Ureter (tissue), 1 donor: ENCODE measurements around the gene DNAH5. TPM values are rescaled to one million over a fixed set of nuclear protein-coding genes. Genes with fewer than 3 reads are reported as not detected.
"Not testable (repeated sequence)": the region's sequence is repeated elsewhere in the genome, so short reads cannot be mapped to it uniquely, and the experiment has no call there.

Experiments used
- DNase-seq: peaks from one replicate; pipeline ENCODE4 v3.0.0-alpha.2; 2020; ENCODE audit warnings: low spot score
- total RNA-seq: library from RNA; stranded (reverse); gene quantifications from one replicate; pipeline ENCODE4 v1.2.4, GENCODE V29; 2023
- donor health status: DM: yes; HTN: yes; CAD: no.

Gene DNAH5
- total RNA-seq, 1 donor from 2014 or later: 13.3 TPM

DNA sequence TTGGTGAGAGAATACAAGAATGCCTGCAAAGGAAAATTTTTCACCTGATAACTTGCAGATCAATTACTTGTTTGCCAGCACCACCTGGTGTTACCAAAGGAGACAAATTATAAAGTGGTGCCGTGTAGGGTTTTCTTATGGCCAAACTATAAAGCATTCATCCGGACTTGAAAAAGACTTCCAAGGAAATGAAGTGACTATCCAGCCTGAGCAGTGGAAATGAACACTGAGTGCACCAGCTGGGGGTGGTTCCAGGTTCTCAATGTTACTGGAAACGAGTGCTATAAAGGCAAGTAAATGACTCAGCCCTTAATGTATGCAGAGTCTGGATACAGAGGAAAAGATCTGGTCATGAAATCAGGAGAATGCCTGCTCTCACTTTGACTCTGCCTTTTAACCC lies 113.1 kb downstream of the DNAH5 start:
- no peak for DNase-seq

DNA sequence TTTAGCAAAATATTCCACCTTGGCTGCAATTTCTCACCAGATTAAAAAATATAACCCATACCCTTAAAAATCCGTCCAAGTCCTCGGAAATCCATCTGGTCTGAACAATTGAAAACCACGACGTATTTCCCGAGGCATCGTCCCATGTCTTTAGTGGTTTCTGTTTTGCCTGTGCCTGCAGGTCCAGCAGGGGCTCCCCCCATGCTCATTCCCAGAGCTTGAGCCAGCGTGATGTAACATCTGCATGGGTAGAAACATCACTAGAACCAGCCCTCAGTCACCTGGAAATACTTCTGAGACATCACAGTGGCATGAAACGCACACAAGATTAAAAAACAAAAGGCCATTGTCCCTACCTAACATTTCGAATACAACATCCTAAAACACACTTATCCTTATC lies 114.0 kb downstream of the DNAH5 start:
- DNase-seq: no peak

DNA sequence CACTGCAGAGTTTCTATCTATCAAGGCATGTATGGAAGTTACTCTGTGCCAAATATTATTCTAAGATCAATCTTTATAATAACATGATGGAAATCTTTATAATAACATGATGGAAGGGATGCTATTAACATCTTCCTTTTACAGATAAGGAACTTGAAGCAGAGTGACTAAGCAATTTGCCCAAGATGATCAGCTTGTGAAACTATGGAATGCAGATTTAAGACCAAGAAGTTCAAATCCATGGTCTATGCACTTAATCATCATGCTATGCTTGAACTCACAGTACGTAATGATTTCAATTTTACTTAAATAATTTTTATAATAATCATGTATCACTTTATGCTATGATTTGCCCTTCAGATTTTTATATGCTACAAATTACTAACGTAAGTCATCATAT lies 123.1 kb downstream of the DNAH5 start:
- no peak for DNase-seq

DNA sequence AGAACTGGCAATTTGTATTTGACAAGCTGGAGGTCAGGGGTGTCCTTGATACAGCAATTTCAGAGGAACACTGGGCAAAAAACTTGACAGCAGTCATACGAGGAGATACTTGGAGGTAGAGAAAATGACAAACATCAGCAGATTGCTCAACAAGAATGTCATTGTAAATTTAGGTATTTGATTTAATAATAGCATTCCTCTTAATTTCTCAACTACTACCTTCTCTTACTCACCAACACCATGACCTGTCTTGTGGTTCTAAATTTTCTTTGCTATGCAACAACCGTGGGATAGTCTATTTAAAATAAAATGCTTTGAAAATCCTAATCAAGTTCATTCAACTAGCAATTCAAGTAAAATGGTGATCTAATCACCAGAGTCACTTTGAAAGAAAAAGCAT lies 128.4 kb downstream of the DNAH5 start:
- DNase-seq: no peak

DNA sequence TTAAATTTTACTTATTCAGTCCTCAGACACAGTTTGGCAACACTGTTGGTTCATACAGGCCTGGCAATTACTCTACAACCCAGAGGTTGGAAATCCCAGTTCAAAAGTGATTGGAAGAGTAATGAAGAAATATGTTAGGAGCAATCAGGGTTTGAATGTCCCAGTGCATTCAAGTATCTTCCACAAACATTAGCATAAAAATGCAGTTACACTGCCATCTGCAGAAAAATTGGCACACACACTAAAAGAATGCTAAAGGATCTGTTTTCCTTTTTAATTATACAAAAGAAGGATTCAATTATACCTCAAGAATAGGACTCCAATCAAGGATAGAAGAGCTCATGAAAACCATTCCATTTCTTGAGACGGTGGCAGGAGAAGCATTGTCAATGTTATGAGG lies 130.2 kb downstream of the DNAH5 start:
- DNase-seq: no peak

DNA sequence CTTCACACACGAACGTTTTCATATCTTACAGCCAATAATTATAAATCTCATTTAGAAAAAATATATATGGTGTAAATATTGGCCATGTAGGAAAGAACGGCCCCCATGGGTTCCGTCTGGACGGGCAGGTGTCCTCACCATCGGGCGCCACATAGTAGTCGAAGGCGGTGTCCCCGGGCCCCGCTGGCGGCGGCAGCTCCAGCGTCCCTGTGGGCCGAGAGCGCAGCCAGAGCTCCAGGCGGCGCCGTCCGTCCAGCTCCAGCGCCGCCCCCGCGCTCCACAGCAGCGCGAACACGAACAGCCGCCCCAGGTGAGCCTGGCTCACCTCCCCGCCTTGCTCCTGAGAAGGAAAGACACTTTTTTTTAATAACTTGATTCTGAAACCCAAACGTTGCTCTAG lies 134.6 kb downstream of the DNAH5 start:
- DNase-seq: no peak

DNA sequence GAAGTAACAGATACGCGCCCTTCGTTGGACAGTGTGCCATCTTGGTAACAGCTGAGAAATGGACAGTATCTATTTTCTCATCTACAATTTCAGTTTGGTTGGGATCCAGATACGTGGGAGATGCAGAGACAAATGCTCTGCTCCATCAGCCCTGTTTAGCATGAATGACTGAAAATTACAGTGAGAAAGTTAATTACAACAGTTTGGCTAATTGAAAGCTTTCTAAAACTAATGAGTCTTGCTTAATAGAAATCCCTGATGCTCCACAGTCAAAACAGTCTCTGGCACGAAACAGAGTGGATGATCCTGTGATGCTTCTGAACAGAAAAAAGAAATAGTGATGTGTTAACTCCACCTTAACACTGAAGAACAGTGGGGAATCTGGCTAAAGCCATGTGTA lies 140.2 kb downstream of the DNAH5 start:
- DNase-seq: no peak

DNA sequence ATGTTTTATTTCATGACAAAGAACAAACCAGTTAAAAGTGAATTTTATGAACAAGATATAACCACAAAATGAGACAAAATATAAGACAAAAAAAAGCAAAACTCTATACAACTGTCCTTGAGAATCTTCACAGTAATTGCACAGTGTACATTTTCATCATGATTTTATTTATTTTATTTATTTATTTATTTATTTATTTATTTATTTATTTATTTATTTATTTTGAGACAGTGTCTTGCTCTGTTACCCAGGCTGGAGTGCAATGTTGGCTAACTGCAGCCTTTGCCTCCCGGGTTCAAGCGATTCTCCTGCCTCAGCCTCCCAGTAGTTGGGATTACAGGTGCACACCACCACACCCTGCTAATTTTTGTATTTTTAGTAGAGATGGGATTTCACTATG lies 145.9 kb downstream of the DNAH5 start:
- not testable (repeated sequence) for DNase-seq

DNA sequence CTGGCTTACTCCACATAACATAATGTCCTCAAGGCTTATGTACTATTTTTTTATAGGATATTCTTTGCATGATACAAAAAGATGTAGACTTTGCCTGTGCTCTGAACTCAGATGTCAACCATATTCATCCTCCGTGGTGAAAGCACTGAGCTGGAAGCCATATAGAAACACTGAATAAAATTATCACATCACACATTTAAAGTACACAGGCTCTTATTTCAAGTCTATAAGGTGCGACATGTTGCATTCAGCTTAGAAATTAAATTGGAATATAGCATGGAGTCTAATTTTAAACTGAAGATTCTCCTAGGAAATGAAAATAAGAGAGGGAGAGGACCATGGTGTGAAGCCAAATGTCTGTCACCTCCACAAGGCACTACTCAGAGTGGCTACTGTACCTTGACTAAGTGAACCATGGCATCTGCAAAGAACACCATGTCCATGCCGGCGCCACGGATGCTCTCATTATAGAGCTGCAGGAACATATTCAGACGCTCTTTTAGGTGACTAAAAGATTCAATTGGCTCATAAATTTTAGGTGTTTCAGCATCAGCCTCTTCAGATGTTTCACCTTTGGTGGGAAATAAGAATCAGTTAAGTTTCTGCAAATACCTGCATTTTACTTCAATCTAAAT lies 158.6 kb downstream of the DNAH5 start:
- no peak for DNase-seq

DNA sequence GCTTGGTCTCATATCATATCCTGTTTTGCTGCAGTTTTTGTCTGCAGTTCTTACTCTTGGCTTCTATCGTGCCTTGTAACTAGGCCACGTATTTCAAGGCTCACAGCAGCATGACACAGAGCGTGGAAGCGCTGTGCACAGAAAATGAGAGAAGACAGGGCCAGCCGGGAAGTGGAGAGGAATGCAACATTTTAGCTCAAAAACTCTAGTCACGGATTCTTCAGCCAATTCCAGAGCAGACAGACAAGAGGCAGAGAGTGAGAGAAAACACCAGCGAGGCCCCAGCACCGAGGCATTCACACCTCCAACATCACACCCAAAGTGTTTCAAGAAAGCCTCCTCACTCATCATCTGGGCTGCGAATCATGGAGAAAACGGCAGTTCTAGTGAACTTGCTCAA lies 160.8 kb downstream of the DNAH5 start:
- DNase-seq: no peak

DNA sequence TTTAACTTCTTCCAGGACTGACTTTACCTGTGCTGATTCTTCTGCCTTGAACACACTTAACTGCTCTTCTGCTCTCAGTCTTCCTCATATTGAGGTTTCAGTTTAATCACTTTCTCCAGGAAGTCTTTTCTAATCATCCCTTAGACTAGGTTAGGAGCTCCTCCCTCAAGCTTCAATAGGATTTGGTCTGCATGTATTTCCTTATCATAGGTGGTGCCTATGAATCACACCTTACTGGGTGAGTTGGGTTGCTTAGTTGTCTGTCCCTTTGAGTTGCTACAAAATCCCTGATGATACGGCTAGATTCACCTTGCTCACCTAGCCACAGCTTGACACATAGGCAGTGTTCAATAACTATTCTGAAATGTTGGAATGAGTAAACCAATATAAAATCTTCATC lies 164.4 kb downstream of the DNAH5 start:
- DNase-seq: no peak

DNA sequence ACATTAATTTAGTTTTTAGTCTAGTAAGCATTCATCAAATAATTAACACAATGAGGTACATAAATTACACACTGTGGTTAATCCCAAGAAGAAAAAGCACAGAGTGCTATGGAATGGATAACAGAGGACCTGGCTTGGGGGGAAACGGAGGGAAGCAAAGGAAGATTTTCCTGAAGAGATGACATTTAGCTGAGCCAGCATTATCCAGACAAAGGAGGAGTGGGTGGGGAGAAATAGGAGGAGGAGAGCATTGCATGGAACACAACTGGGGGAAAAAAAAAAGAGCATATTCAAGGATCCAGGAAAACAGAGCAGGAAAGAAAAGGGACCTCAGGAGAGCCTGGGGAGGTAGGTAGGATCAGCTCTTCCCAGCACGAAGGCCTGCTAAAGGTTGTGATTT lies 170.8 kb downstream of the DNAH5 start:
- DNase-seq: no peak

DNA sequence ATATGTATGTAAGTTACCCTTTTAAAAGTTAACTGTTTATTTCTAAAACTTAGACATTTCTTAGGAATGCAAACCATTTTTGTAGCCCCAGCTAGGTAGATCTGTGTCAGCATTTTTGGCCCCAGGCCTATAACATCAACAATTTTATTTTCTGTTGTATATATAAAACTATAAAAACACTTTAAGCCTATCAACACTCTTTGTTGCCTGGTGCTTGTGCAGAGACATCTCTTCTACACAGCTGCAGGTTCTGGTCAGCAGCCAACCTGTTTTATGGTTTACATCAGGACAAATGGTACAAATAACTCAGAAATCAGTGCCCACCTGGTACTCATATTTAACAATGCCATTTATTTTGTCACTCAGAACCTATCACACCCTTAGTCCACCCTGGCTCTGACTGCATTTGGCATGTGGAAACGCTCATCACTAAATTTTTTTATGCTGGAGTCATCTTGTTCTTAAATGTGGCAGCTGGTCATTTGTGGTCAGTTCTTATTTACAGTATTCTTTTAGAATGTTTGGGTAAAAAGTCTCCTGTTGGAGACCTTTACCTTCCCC lies 173.4 kb downstream of the DNAH5 start:
- DNase-seq: no peak

DNA sequence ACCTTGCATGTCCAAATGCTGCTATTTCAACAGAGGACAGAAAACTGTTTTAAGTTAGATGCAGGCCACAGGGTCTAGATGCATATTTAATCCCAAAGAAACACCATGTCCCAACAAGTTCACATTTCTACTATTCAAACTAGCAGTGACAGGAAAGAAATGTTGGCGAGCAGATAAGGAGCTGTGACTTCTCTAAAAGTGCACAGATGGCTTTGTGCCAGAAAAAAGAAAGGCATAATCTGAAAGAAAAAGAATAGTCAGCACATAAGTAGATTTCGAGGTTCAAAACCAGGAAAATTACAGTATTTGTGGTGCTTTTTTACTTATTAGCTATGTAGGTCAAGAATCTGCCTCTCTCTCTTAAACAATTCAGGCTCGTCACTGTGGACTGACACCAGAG lies 178.3 kb downstream of the DNAH5 start:
- DNase-seq: no peak

DNA sequence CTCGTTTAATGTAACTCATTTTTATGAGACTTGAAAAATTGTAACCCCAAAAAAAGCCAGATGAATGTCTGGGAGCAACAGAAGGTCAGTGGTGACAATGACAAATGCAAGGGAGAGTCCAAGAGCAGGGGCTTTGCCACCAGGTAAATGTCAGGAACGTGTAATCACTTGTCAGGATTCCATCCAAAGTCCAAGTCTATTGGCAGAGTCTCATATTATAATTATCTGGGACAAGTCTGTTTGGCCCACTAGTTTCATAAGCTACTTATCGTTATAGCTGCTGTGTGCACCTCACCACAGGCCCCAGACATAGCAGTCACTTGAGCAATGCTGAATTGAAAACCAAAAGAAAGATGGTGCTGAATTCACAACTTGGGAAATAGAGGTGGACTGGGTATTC lies 180.8 kb downstream of the DNAH5 start:
- no peak for DNase-seq

DNA sequence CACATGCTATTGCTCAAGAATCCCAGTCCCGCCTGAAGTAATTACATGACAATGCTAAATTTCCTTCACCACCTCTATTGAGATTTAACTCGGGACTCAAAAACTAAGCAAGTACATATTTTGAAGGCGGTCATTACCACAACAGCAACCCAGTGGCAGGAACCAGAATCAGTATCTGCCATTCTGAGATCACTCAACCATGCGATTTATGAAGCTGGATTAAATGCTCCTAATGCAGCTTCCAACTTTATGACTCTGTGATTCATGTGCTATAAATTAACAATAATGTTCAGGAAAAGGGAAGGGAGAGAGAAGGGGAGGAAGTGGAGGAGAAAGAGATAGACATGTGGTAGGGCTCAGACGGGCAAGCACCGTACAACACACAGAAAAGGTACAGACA lies 194.7 kb downstream of the DNAH5 start:
- no peak for DNase-seq

DNA sequence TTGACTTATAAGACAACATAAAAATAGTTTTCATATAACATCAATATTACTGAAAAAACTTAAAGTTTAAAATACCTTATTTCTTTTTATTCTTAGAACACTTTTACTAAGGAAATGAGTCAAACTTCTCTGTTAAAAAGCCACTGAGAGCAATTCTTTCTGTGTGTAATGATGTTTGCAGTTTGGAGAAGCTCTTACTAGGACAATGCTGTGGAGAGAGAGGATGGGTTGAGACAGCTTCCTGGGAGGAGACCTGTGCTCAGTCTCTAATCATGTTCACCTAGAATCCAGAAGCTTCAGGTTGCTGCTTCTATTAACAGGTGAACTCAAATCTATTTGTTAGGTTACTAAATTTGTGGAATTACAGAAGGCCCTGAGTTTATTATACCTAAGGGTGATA lies 198.5 kb downstream of the DNAH5 start:
- DNase-seq: no peak

DNA sequence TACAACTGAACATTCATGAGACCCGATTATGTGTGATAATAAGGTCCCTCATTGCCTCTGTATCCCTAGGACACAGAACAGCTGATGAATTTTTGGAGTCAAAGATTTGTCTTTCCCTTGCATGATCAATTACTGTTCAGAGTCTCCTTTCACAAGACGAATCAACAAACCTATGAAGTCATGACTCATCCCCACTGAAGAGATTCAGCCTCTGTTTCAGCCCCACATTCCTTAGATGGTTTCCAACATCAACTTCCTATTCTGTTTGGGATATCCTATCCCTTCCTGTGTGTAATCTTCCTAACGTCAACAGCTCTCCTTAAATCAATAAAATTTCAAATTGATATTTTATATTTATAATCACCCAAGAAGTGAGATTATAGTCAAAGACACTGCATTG lies 199.0 kb downstream of the DNAH5 start:
- no peak for DNase-seq

DNA sequence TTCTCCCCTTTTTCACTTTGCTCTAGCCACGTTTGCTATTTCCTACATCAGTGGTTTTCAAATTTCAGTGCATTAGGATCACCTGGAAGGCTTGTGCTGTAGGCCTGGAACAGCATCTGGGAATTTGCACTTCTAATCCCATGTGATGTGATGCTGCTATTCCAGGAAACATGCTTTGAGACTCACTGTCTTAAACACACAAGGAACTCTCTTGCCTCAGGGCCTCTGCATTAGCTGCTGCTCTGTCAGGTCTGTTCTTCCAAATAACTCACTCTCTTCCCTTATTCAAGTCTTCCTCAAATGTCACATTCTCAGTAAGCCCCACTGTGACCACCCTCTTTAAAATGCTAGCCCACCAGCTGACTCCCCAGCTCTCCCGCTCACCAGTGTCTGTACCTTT lies 204.0 kb downstream of the DNAH5 start:
- DNase-seq: no peak

DNA sequence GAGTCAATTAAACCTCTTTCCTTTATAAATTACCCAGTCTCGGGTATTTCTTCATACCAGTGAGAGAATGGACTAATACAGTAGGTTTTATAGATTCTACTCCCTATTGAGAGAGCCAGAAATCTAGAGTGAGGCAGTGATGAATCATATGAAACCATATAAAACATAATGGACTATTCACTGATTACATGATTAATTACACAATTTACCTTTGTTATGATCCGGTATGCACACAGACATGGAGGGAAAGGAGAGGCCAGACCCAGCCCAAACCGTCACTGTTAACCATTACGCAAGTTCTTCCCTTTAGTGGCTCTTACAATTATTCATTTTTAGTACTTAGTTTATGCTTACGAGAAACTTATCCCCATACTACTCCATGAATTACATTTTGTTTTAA lies 205.0 kb downstream of the DNAH5 start:
- DNase-seq: no peak

DNA sequence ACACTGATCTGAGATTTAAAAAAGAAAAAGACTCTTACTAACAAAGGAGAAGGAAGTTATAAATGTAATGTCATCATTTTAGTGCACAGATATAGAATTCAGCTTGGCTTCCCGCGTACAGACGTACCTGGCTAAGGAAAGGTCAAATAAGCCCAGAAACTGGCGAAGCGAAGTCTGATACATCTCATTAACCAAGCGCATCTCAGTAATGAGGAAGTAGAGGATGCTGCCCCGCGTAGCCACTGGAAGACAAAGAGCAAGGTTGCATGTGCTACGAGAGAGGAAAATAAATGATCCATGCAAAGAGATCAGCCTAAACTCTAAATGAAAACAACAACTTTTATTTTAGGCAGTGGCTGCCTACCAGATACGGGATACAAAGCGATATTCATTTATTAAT lies 208.8 kb downstream of the DNAH5 start:
- DNase-seq: no peak

DNA sequence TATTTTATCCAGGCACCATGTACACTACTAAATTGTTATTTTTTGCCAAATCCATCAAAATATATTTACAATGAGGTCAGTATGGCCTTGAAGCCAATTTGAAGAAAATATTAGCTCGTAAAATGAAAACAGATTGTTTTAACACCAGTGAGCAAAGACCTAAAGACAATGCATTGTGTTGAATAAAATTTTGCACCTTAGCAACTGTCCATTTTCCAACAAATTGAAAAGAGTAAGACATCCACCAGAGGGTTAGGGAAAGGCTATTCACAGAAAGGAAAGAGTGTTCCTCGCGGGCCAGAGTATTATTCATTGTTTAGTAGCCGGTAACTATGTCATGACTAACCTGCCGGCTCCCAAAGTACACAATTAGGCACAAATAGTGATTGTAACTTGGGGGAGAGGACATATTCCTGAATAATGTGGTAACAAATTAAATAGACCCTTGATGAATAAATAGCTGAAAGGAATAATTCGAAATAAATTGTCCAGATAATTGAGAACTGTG lies 213.3 kb downstream of the DNAH5 start:
- DNase-seq: no peak

DNA sequence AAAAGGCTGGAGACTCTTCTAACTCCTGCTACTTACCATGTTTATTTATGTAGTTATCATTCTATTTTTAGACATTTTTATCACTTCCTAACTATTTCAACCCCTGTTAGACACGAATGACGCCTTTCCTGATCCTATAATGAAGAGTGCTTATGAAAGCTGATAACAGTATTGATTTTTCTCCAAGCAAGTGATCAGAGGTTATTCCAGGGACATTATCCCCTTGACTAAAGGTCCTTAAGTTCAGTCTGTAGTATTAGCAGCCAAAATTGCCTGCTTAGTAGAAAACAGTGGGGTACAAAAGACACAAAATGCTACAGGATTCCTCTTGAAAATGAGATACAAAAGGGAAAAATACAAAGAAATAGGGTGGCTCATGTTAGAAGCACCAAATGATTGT lies 235.6 kb downstream of the DNAH5 start:
- DNase-seq: no peak

DNA sequence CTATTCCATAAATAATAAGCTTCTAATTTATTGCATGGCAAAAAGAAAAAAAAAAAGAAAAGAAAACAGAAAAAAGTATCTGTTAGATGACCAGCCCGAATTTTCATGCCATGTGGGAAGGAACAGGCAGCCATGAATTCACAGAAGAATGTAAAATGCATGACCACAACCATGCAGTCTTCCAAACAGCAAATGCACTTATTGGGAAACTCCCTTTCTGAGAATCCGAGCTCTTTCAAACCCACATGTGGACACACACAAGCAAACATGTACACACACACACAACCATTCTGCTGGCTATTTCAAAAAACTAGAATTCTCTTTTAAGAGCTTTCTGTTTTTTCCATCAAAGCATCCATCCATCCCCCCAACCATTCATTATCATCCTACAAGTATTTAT lies 236.1 kb downstream of the DNAH5 start:
- DNase-seq: no peak
